IMR-90 (cell line): ENCODE measurements around the gene SLC25A51. TPM values are rescaled to one million over a fixed set of nuclear protein-coding genes. Genes with fewer than 3 reads are reported as not detected.

Experiments
- ATAC-seq: fragments of 200-7000 bp; cut with Tn5 transposase; 2 replicates; pipeline ENCODE4 v1.9.1; 2020; ENCODE audit warnings: low read depth, mild to moderate bottlenecking, moderate library complexity
- BruUV-seq: library from RNA; stranded (reverse); fragments of 400-500 nt; replicated peaks from 2 replicates; lab custom pipeline; 2021; lab: Mats Ljungman, UMichigan
- CTCF ChIA-PET: fragments of 300-600 bp; formaldehyde crosslinking; extraction: SDS; loops from one replicate; lab custom pipeline; 2021; ENCODE audit warnings: antibody characterized with exemption; lab: Yijun Ruan, JAX
- POLR2A ChIA-PET: fragments of 300-600 bp; sonication (Branson Sonifier 250); formaldehyde crosslinking; loops from one replicate; lab custom pipeline; 2022; ENCODE audit warnings: antibody characterized with exemption; ENCODE audit not compliant: unreplicated experiment; lab: Charles Lee
- DNase-seq: peaks from one replicate; pipeline ENCODE4 v3.0.0; 2013
- H2AFZ ChIP-seq: replicated peaks from 2 replicates; pipeline ENCODE3; 2013; ENCODE audit warnings: low read length, mild to moderate bottlenecking; ENCODE audit not compliant: poor library complexity
- H2AK5ac ChIP-seq: 2 replicates; pipeline ENCODE4 v1.6.1; 2013; ENCODE audit warnings: low read depth, low read length, inconsistent platforms
- H2AK9ac ChIP-seq: replicated peaks from 2 replicates; pipeline ENCODE3; 2013; ENCODE audit warnings: mild to moderate bottlenecking, low read depth, low read length, moderate library complexity; ENCODE audit not compliant: poor library complexity
- H2BK120ac ChIP-seq: 2 replicates; pipeline ENCODE4 v1.6.1; 2013; ENCODE audit warnings: low read depth, low read length, inconsistent platforms
- H2BK15ac ChIP-seq: 3 replicates; pipeline ENCODE4 v1.6.1; 2013; ENCODE audit warnings: low read depth, low read length, inconsistent platforms
- H2BK20ac ChIP-seq: 2 replicates; pipeline ENCODE4 v1.6.1; 2013; ENCODE audit warnings: low read depth, mild to moderate bottlenecking, inconsistent platforms, low read length, moderate library complexity
- H2BK5ac ChIP-seq: 2 replicates; pipeline ENCODE4 v1.6.1; 2013; ENCODE audit warnings: mild to moderate bottlenecking, low read depth, low read length, inconsistent platforms; ENCODE audit not compliant: poor library complexity, severe bottlenecking
- H3K14ac ChIP-seq: replicated peaks from 2 replicates; pipeline ENCODE4 v1.6.1; 2013; ENCODE audit warnings: low read depth, low read length, inconsistent platforms
- H3K18ac ChIP-seq: 2 replicates; pipeline ENCODE4 v1.6.1; 2013; ENCODE audit warnings: low read depth, low read length, control low read depth
- H3K23ac ChIP-seq: 2 replicates; pipeline ENCODE4 v1.6.1; 2013; ENCODE audit warnings: low read depth, low read length, inconsistent platforms
- H3K27ac ChIP-seq: 2 replicates; pipeline ENCODE4 v1.5.1; 2013; ENCODE audit warnings: mild to moderate bottlenecking, control low read depth, low read length; ENCODE audit not compliant: insufficient read depth
- H3K27me3 ChIP-seq: 2 replicates; pipeline ENCODE4 v1.6.1; 2013; ENCODE audit warnings: low read length; ENCODE audit not compliant: control insufficient read depth, insufficient read depth
- H3K36me3 ChIP-seq: 2 replicates; pipeline ENCODE4 v1.6.1; 2013; ENCODE audit warnings: low read length, mixed read lengths; ENCODE audit not compliant: control insufficient read depth, insufficient read depth
- H3K4ac ChIP-seq: 2 replicates; pipeline ENCODE4 v1.6.1; 2013; ENCODE audit warnings: low read depth, low read length, inconsistent platforms
- H3K4me1 ChIP-seq: 2 replicates; pipeline ENCODE4 v1.6.1; 2013; ENCODE audit warnings: low read length, mixed read lengths; ENCODE audit not compliant: control insufficient read depth, insufficient read depth
- H3K4me2 ChIP-seq: 2 replicates; pipeline ENCODE4 v1.6.1; 2013; ENCODE audit warnings: low read depth, mild to moderate bottlenecking, control low read depth, low read length, moderate library complexity
- H3K4me3 ChIP-seq: 2 replicates; pipeline ENCODE4 v1.5.1; 2013; ENCODE audit warnings: low read depth, mild to moderate bottlenecking, control low read depth, low read length, moderate library complexity; ENCODE audit not compliant: insufficient read depth
- H3K56ac ChIP-seq: 2 replicates; pipeline ENCODE4 v1.6.1; 2013; ENCODE audit warnings: low read length, inconsistent platforms; ENCODE audit not compliant: insufficient read depth; ENCODE audit errors: extremely low read depth
- H3K79me1 ChIP-seq, 2 experiments: 2 replicates each; pipeline ENCODE4 v1.6.1; 2013; ENCODE audit warnings: low read length in 2 of 2, inconsistent platforms in 1 of 2, low read depth in 1 of 2
- H3K9ac ChIP-seq: 2 replicates; pipeline ENCODE4 v1.6.1; 2013; ENCODE audit warnings: low read depth, low read length, control low read depth
- H3K9me1 ChIP-seq: 2 replicates; pipeline ENCODE4 v1.6.1; 2013; ENCODE audit warnings: low read length, inconsistent platforms; ENCODE audit not compliant: insufficient read depth
- H3K9me3 ChIP-seq: 2 replicates; pipeline ENCODE4 v1.6.1; 2013; ENCODE audit warnings: low read length; ENCODE audit not compliant: control insufficient read depth, insufficient read depth
- H4K20me1 ChIP-seq: 2 replicates; pipeline ENCODE4 v1.6.1; 2013; ENCODE audit warnings: low read length, inconsistent platforms; ENCODE audit not compliant: insufficient read depth
- H4K5ac ChIP-seq: 2 replicates; pipeline ENCODE4 v1.6.1; 2013; ENCODE audit warnings: mild to moderate bottlenecking, low read depth, low read length, control low read depth
- H4K8ac ChIP-seq, 2 experiments: 2 replicates each; pipeline ENCODE4 v1.6.1; 2013; ENCODE audit warnings: low read depth in 2 of 2, low read length in 2 of 2, control low read depth in 1 of 2, inconsistent platforms in 1 of 2
- H4K91ac ChIP-seq: 2 replicates; pipeline ENCODE4 v1.6.1; 2013; ENCODE audit warnings: low read depth, low read length, inconsistent platforms; ENCODE audit not compliant: insufficient read depth
- CHD1 ChIP-seq: IDR thresholded peaks from 2 replicates; pipeline ENCODE4 v1.6.1; 2012; ENCODE audit warnings: low read depth, low read length, improper control_type of control experiment
- FOS ChIP-seq: fragments of 150-350 bp; IDR thresholded peaks from 2 replicates; pipeline ENCODE4 v1.6.1; 2016; ENCODE audit warnings: low read depth, low read length
- MAZ ChIP-seq: IDR thresholded peaks from 2 replicates; pipeline ENCODE4 v1.6.1; 2012; ENCODE audit warnings: low read depth, mild to moderate bottlenecking, low read length, improper control_type of control experiment, moderate library complexity, borderline replicate concordance
- POLR2A ChIP-seq: IDR thresholded peaks from 2 replicates; pipeline ENCODE4 v1.6.1; 2012; ENCODE audit warnings: mild to moderate bottlenecking, low read depth, low read length
- WGBS, 2 experiments: methylation state at CpG; one replicate each; pipeline versions ENCODE4 v1.1.5 to v1.1.7; 2013; ENCODE audit warnings: missing lambda C conversion rate in 2 of 2; ENCODE audit not compliant: insufficient read length in 1 of 2; ENCODE audit errors: extremely low coverage in 2 of 2; 5-methylcytosine and 5-hydroxymethylcytosine counted together
- dilution Hi-C: fragments of 300-500 bp; cut with HindIII; formaldehyde crosslinking; loops from one replicate; pipeline ENCODE4 v1.14.3; 2018; ENCODE audit warnings: low sequenced_read_pairs; ENCODE audit not compliant: unreplicated experiment
- in situ Hi-C: fragments of 300-500 bp; cut with MboI; formaldehyde crosslinking; loops from 3 replicates; pipeline ENCODE4 v1.14.3; 2019; ENCODE audit warnings: low sequenced_read_pairs, inconsistent platforms, mixed read lengths
- intact Hi-C: fragments of 100-400 bp; cut with micrococcal nuclease; formaldehyde crosslinking; loops from 2 replicates; pipeline ENCODE4 v1.10.0; 2022
- polyA plus RNA-seq, 3 experiments: library from polyadenylated mRNA; depleted of rRNA; stranded (reverse); fragments of >200 nt; gene quantifications; 2 replicates each; pipeline ENCODE4 v1.2.3, GENCODE V29; 2012; ENCODE audit warnings: low replicate concordance in 1 of 3
- total RNA-seq: library from RNA; depleted of rRNA; stranded (reverse); fragments of >200 nt; gene quantifications from 2 replicates; pipeline ENCODE4 v1.2.3, GENCODE V29; 2012
- TF ChIP-seq, protein P1 (sequence below): conservative IDR thresholded peaks from 2 replicates; pipeline ENCODE4 v1.5.1; 2012; ENCODE audit warnings: mild to moderate bottlenecking, low read depth, low read length, improper control_type of control experiment
- TF ChIP-seq, protein P2 (sequence below): fragments of 150-350 bp; IDR thresholded peaks from 2 replicates; pipeline ENCODE4 v1.6.1; 2016; ENCODE audit warnings: low read depth, mild to moderate bottlenecking, low read length, moderate library complexity, borderline replicate concordance

SLC25A51 gene
- total and polyA plus RNA-seq, 2 of the 4 experiments (the other 2 are of a cell fraction) = 14.1 to 81.6 TPM

DNA sequence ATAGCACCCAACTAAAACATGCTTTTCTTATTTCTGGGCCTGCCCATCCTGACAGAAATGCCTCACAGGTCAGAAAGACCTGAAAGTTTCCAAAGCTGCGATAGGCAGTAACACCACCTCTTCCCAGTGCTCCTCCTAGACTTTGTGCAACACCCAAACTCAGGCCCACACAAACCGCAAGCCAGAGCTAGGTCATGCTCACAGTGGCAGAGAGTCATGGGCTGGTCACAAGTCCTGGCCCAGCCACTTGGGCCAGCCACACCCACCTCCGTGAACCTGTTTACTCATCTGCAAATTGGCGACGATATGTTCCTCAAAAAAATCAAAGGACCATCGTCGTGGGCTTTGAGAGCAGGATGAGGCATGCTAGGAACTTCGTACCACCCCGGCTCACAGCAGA, 44.0 kb upstream of the SLC25A51 start:
- peaks cover 36% of the 10 kb centered on the region for H3K4me1 ChIP-seq
- no peak overlapping the region for H3K18ac ChIP-seq
- H2AK9ac ChIP-seq = no peak overlapping the region
- peaks cover 58 to 95% of the 10 kb centered on the region in 2 experiments for H3K79me1 ChIP-seq
- no peak overlapping the region for H4K91ac ChIP-seq
- no peak overlapping the region for H4K8ac ChIP-seq
- no peak overlapping the region for H2BK120ac ChIP-seq
- peak overlapping the region; percentile 2; the same call in 1 of the 2 replicates for H2AK5ac ChIP-seq
- H2AFZ ChIP-seq = no peak overlapping the region
- in situ Hi-C loops = no loop called here
- H3K9me3 ChIP-seq = no peaks in the 10 kb centered on the region
- intact Hi-C loops = no loop called here
- 100% methylated on average over 1 of the region's 9 CpGs; no CpG with 5 or more reads in 1 of the 2 experiments for WGBS, 2 experiments
- ChIA-PET POLR2A (no interaction called here), CTCF (no interaction called here)
- peaks cover 63% of the 10 kb centered on the region for H3K9me1 ChIP-seq
- peaks cover 15% of the 10 kb centered on the region; the same call in 1 of the 2 replicates for H4K20me1 ChIP-seq
- H2BK20ac ChIP-seq = no peak overlapping the region
- BruUV-seq = no TSS peak
- H3K4me2 ChIP-seq = no peak overlapping the region
- H3K27me3 ChIP-seq = no peaks in the 10 kb centered on the region
- no peak overlapping the region for H3K14ac ChIP-seq
- no peak overlapping the region for H2BK15ac ChIP-seq
- H3K4me3 ChIP-seq = no peak overlapping the region
- no peak overlapping the region for H3K56ac ChIP-seq
- H3K4ac ChIP-seq = 0 out of 2 replicates have a peak overlapping the region, but pooled peaks have one; percentile 21
- H4K5ac ChIP-seq = no peak overlapping the region
- peaks cover 73% of the 10 kb centered on the region for H3K36me3 ChIP-seq
- TF ChIP-seq POLR2A = no peak
- TF ChIP-seq CHD1 = no peak
- TF ChIP-seq, protein P1, sequence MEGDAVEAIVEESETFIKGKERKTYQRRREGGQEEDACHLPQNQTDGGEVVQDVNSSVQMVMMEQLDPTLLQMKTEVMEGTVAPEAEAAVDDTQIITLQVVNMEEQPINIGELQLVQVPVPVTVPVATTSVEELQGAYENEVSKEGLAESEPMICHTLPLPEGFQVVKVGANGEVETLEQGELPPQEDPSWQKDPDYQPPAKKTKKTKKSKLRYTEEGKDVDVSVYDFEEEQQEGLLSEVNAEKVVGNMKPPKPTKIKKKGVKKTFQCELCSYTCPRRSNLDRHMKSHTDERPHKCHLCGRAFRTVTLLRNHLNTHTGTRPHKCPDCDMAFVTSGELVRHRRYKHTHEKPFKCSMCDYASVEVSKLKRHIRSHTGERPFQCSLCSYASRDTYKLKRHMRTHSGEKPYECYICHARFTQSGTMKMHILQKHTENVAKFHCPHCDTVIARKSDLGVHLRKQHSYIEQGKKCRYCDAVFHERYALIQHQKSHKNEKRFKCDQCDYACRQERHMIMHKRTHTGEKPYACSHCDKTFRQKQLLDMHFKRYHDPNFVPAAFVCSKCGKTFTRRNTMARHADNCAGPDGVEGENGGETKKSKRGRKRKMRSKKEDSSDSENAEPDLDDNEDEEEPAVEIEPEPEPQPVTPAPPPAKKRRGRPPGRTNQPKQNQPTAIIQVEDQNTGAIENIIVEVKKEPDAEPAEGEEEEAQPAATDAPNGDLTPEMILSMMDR = no peak
- no peak for TF ChIP-seq MAZ
- no peak for TF ChIP-seq FOS
- TF ChIP-seq, protein P2, sequence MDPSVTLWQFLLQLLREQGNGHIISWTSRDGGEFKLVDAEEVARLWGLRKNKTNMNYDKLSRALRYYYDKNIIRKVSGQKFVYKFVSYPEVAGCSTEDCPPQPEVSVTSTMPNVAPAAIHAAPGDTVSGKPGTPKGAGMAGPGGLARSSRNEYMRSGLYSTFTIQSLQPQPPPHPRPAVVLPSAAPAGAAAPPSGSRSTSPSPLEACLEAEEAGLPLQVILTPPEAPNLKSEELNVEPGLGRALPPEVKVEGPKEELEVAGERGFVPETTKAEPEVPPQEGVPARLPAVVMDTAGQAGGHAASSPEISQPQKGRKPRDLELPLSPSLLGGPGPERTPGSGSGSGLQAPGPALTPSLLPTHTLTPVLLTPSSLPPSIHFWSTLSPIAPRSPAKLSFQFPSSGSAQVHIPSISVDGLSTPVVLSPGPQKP = no peak
- DNase-seq = no peak
- dilution Hi-C loops = loop anchor here (25.0 kb wide), 1 partner anchor 114 kb away; the partner anchor contains the start of gene SHB
- H3K27ac ChIP-seq = no peak overlapping the region
- no peak overlapping the region for H3K9ac ChIP-seq
- H3K23ac ChIP-seq = no peak overlapping the region
- ATAC-seq = no peak
- no peak overlapping the region for H2BK5ac ChIP-seq
